K562 (cell line): ENCODE results near the gene WDCP. TPM values are rescaled to one million over a fixed set of nuclear protein-coding genes. Genes with fewer than 3 reads are reported as not detected.

Experiments
- ARNT ChIP-seq, 2 experiments: fragments of 450-650 bp; IDR thresholded peaks; 2 replicates each; pipeline ENCODE4 v1.6.1; 2016; ENCODE audit warnings: mild to moderate bottlenecking in 1 of 2
- CBFA2T2 ChIP-seq: fragments of 450-650 bp; conservative IDR thresholded peaks from 2 replicates; pipeline ENCODE4 v1.6.1; 2017; ENCODE audit warnings: mild to moderate bottlenecking
- GATA2 ChIP-seq: sonication (generic); formaldehyde crosslinking; IDR thresholded peaks from 2 replicates; pipeline ENCODE4 v1.4.0; 2020; ENCODE audit warnings: mild to moderate bottlenecking, missing genetic modification reagents
- MYC ChIP-seq, 2 experiments: fragments of 250-450 bp in 1 of 2; sonication (Bioruptor Pico) in 1 of 2; IDR thresholded peaks; 2 replicates each; pipeline versions ENCODE4 v1.5.1 to v1.6.1; 2012 to 2021; ENCODE audit warnings: low read depth in 2 of 2, borderline replicate concordance in 1 of 2, improper control_type of control experiment in 1 of 2, low read length in 1 of 2, mild to moderate bottlenecking in 1 of 2, moderate library complexity in 1 of 2
- PCBP1 ChIP-seq: fragments of 200-400 bp; formaldehyde crosslinking; IDR thresholded peaks from 2 replicates; pipeline ENCODE4 v1.6.1; 2018; ENCODE audit warnings: mild to moderate bottlenecking, low read depth, low read length; ENCODE audit not compliant: poor library complexity, severe bottlenecking
- POLR2AphosphoS5 ChIP-seq: IDR thresholded peaks from 2 replicates; pipeline ENCODE4 v1.6.1; 2011; ENCODE audit warnings: mild to moderate bottlenecking, low read depth, low read length, moderate library complexity; ENCODE audit not compliant: control insufficient read depth, insufficient read depth
- RBM25 ChIP-seq: fragments of 200-400 bp; formaldehyde crosslinking; IDR thresholded peaks from 2 replicates; pipeline ENCODE4 v1.6.1; 2018; ENCODE audit warnings: low read length, low read depth, moderate library complexity; ENCODE audit not compliant: severe bottlenecking
- U2AF2 ChIP-seq: fragments of 200-400 bp; formaldehyde crosslinking; optimal IDR thresholded peaks from 2 replicates; pipeline ENCODE3; 2017; ENCODE audit warnings: low read depth, mild to moderate bottlenecking, low read length
- ZNF133 ChIP-seq: fragments of 250-450 bp; sonication (Bioruptor Pico); IDR thresholded peaks from 2 replicates; pipeline ENCODE4 v1.4.0; 2020; ENCODE audit warnings: mild to moderate bottlenecking
- polyA plus RNA-seq, 8 experiments: library from polyadenylated mRNA; depleted of rRNA in 4 of 8; stranded (reverse) in 5 of 8; unstranded in 3 of 8; fragments of >200 nt; fragmentation: Nextera tagmentation in 2 of 8; fragmentation: Illumina TruSeq in 1 of 8; extraction: Ambion mirVana in 2 of 8; extraction: Trizol in 1 of 8; gene quantifications; 2 replicates each; pipeline versions ENCODE4 v1.2.1 to v1.2.3, GENCODE V29; 2011 to 2014; ENCODE audit warnings: inconsistent platforms in 1 of 8, missing spikeins in 1 of 8
- total RNA-seq, 7 experiments: library from RNA; depleted of rRNA in 6 of 7; stranded (reverse); fragments of >200 nt in 6 of 7; fragmentation: Illumina TruSeq in 2 of 7; extraction: Trizol in 2 of 7; gene quantifications; 2 replicates each; pipeline versions ENCODE4 v1.2.1 to v1.2.3, GENCODE V29; 2011 to 2021; ENCODE audit warnings: low replicate concordance in 1 of 7
- TF ChIP-seq, protein P1 (sequence below): sonication (generic); formaldehyde crosslinking; IDR thresholded peaks from 2 replicates; pipeline ENCODE4 v1.8.1; 2023; ENCODE audit warnings: mild to moderate bottlenecking, missing genetic modification reagents
- TF ChIP-seq, protein P2 (sequence below): fragments of 450-650 bp; IDR thresholded peaks from 2 replicates; pipeline ENCODE4 v1.6.1; 2016; ENCODE audit warnings: low read depth, mild to moderate bottlenecking, moderate library complexity
- TF ChIP-seq, protein P3 (sequence below), 2 experiments: fragments of 450-650 bp in 1 of 2; sonication (generic) in 1 of 2; formaldehyde crosslinking; conservative IDR thresholded peaks; 2 replicates each; pipeline versions ENCODE4 v1.4.0 to v1.8.1; 2020 to 2022; ENCODE audit warnings: mild to moderate bottlenecking in 1 of 2, missing genetic modification reagents in 1 of 2

The WDCP gene
- total and polyA plus RNA-seq, 9 of the 15 experiments (the other 6 are each of a cell fraction or from before 2014, with no cell fraction given): 10.1 to 41.4 (median 21.8) TPM

DNA sequence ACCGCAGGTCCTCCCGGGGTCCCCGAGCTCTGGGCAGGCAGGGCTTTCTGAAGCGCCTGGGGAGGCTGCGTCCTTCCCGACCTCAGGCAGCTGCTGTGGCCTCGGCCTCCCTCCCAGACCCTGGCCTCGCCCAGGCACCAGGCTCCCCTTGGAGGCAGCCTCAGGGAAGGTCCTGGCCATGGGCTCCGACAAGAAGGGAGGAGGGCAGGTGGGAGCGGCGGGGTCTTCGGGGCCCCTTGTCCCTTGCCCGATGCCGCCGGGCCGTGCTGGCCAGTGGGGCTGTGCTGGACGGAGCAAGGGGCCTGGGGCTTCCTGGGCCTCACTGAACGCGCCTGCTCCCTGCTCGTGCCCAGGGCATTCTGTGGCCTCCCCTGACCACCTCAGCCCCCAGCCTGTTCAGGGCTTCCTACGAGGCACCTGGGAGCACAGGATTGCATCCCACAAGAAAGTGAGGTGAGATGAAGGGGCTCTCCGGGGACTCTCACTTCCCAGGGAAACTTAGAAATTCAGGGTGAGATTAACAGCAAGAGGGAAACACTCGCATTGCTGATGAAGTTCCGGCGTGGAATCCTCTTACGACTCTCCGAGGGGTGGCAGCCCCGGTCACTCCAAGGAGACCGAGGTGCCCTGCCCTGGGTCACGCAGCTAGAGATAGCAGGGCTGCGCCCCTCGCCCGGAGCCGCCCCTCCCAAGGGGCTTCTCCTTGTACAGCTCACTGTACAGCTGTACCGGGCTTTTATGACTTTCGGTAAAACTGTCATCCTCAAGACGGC is 36.5 kb downstream of the WDCP start (continued):
- TF ChIP-seq U2AF2 (no peak), MYC (IDR thresholded peaks at IDR 0.05; ENCODE audit: low read depth, low read length) (no peak), MYC (CRISPR knock-in tag; IDR thresholded peaks at IDR 0.05; ENCODE audit: borderline replicate concordance, low read depth) (0 out of 2 replicates have a peak, but pooled peaks have one; percentile 24), POLR2AphosphoS5 (no peak), GATA2 (CRISPR knock-in tag) (no peak), RBM25 (no peak), ARNT (IDR thresholded peaks at IDR 0.05) (no peak), CBFA2T2 (no peak), PCBP1 (no peak), ZNF133 (CRISPR knock-in tag) (no peak)
- TF ChIP-seq, protein P1, sequence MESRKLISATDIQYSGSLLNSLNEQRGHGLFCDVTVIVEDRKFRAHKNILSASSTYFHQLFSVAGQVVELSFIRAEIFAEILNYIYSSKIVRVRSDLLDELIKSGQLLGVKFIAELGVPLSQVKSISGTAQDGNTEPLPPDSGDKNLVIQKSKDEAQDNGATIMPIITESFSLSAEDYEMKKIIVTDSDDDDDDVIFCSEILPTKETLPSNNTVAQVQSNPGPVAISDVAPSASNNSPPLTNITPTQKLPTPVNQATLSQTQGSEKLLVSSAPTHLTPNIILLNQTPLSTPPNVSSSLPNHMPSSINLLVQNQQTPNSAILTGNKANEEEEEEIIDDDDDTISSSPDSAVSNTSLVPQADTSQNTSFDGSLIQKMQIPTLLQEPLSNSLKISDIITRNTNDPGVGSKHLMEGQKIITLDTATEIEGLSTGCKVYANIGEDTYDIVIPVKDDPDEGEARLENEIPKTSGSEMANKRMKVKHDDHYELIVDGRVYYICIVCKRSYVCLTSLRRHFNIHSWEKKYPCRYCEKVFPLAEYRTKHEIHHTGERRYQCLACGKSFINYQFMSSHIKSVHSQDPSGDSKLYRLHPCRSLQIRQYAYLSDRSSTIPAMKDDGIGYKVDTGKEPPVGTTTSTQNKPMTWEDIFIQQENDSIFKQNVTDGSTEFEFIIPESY: no peak
- TF ChIP-seq, protein P2, sequence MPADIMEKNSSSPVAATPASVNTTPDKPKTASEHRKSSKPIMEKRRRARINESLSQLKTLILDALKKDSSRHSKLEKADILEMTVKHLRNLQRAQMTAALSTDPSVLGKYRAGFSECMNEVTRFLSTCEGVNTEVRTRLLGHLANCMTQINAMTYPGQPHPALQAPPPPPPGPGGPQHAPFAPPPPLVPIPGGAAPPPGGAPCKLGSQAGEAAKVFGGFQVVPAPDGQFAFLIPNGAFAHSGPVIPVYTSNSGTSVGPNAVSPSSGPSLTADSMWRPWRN: no peak
- TF ChIP-seq, protein P3, sequence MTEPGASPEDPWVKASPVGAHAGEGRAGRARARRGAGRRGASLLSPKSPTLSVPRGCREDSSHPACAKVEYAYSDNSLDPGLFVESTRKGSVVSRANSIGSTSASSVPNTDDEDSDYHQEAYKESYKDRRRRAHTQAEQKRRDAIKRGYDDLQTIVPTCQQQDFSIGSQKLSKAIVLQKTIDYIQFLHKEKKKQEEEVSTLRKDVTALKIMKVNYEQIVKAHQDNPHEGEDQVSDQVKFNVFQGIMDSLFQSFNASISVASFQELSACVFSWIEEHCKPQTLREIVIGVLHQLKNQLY (CRISPR knock-in tag; conservative IDR thresholded peaks at IDR 0.05): no peak
